GM21723 (cell line): ENCODE measurements around the gene NCLN.
"Not testable (repeated sequence)": the region's sequence is repeated elsewhere in the genome, so short reads cannot be mapped to it uniquely, and the experiment has no call there.

Source experiments
- ATAC-seq: cut with Tn5 transposase; IDR thresholded peaks from one replicate; pipeline ENCODE4 v1.9.1; 2021; ENCODE audit warnings: mild to moderate bottlenecking, moderate library complexity; ENCODE audit not compliant: unreplicated experiment

Gene NCLN

GRCh38 chr19:3154957-3155736, 30.6 kb upstream of the NCLN start:
- ATAC-seq, result peak; percentile 70

DNA sequence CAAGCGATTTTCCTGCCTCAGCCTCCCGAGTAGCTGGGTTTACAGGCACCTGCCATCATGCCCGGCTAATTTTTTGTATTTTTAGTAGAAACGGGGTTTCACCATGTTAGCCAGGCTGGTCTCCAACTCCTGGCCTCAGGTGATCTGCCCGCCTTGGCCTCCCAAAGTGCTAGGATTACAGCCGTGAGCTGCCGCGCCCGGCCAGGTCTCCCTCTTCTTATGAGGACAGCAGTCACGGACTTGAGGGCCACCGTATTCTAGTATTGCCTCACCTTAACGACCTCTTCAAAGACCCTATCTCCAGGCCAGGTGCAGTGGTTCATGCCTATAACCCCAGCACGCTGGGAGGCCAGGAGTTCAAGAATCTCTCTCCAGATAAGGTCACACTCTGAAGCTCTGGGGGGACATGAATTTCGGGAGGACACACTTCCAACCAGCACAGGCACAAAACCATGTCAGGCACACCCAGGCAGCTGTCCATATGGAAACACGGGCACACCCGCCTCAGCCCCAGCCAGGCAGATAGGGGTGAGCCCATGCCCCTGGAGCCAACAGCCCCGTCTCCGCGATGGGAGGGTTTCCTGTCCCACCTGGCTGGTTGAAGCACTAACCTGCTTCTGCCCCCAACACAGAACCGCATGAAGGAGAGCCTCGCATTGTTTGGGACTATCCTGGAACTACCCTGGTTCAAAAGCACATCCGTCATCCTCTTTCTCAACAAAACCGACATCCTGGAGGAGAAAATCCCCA, 28.5 kb upstream of the NCLN start:
- no peak for ATAC-seq

DNA sequence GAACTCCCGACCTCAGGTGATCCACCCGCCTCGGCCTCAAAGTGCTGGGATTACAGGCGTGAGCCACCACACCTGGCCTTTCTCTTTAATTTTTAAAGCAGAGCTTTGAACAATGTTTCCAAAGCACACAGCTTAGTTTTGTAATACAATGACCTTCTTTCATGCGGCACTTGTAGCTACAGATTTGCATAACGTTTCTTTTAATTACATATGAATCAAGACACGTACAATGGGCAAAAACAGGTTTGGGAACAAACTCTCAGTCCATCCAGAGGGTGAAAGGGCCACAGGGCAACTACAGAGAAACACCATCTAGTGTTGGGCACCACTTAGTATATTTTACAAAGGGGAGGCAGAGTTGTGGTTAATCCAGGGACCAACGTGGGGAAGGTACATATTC, 26.2 kb upstream of the NCLN start:
- ATAC-seq, result no peak

DNA sequence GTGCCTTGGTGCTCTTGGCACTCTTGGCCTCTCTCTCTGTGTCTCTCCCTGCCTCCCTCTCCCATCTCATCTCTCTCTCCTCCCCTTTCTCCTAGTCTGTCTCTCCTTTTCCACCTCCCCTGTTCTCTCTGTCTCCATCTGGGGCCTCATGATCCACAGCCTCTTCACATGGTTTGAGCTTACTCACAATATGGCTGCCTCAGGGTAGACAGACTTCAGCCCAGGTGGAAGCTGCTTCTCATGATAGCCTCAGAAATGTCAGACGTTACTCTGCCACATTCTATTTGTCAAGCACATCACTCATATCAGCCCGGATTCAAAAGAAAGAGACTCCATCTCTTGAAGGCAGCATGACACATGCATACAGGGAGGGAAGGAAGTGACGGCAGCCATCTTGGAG, 25.5 kb upstream of the NCLN start:
- ATAC-seq, result no peak

DNA sequence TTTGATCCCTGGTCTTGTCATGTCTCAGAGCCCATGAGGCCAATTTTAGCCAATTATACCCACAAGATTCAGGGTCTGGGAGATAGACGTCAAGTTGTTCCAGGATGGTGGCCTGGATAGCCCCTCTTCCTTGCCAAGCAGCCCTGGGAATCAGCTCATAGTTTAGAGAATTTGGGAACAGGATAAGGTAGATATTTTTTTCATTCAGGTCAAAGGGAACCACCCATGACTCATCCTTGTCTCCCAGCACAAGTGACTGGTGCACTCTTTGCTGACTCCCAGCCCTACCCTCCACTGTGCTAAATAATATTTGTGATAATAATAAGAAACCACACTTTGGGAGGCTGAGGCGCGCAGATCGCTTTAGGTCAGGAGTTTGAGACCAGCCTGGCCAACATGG, 24.3 kb upstream of the NCLN start:
- ATAC-seq, result no peak

GRCh38 chr19:3162418-3163229, 23.1 kb upstream of the NCLN start:
- no peak for ATAC-seq

GRCh38 chr19:3163230-3163886, 22.4 kb upstream of the NCLN start:
- no peak for ATAC-seq

DNA sequence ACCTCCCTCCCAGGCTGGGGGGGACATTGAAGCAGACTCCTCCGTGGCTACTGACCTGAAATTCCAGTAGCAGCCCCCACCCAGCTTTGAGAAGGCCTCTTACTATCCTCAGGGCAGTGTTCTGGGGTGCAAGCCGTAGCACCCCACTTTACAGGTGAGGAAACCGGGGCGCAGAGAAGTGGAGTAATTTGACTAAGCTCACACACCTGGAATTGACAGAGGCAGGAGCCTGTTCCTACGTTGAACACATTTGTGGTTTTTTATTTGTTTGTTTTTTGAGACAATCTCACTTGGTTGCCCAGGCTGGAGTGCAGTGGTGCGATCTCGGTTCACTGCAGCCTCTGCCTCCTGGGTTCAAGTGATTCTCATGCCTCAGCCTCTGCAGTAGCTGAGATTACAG, 21.8 kb upstream of the NCLN start:
- ATAC-seq, result no peak

DNA sequence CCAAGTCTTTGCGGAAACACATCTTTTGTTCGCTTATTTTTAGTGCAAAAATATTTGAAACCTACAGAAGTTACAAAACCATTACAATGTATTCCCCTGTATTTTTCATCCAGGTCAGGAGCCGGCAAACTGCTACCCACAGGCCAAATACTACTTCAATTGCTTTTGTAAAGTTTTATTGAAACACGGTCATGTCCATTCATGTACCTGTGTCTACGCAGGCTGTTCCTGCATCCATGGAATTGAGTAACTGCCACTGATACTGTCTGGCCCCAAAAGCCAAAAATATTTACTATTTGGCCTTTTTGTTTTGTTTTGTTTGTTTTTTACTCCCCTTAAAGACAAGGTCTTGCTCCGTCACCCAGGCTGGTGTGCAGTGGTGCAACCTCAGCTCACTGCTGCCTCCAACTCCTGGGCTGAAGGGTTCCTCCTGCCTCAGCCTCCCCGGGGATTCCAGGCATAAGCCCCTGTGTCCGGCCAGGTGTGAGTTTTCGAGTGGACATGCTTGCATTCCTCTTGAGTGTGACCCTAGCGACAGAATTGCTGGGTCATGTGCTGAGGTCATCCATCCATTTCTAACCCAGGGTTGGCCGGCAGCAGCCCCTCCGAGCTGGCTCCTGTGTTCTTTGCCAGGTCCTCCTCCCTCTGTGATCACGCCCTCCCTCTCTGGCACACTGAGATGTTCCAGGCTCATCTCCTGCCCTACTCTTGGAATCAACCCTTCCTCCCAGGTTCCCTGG, 18.0 kb upstream of the NCLN start:
- ATAC-seq, result no peak

DNA sequence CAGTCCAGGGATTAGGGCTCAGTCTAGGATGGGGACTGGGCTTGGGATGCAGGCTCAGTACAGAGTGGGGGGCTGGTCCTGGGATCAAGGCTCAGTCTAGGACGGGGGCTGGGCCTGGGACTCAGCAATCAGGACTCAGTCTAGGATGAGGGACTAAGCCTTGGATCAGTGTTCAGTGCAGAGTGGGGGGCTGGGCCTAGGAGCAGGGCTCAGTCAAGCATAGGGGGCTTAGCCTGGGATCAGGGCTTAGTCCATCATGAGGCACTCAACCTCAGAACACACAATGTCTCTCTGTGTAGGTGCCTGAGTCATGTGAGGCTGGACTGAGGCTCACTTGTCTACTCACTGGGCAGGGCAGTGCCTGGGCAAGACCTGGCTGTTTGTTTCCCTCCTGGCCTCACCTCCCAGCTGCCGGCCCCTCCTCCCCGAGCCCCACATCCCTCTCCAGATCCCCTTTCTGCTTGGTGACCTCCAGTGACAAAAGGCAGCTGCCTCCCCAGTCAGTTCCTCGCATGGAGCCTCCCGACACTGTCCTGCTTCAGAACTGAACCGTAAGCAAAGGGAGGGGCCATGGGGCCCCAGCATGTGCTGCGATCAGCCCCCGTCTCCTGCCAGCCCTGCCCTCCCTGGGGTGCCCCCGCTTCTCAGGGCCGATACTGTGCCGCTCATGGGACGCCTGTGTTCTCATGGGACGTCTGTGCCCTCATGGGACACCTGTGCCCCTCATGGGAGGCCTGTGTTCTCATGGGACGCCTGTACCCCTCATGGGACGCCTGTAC, 13.6 kb upstream of the NCLN start:
- ATAC-seq, result no peak

- ATAC-seq, result not testable (repeated sequence)
Observed at GRCh38 chr19:3172673-3173000, 13.1 kb upstream of the NCLN start.

DNA sequence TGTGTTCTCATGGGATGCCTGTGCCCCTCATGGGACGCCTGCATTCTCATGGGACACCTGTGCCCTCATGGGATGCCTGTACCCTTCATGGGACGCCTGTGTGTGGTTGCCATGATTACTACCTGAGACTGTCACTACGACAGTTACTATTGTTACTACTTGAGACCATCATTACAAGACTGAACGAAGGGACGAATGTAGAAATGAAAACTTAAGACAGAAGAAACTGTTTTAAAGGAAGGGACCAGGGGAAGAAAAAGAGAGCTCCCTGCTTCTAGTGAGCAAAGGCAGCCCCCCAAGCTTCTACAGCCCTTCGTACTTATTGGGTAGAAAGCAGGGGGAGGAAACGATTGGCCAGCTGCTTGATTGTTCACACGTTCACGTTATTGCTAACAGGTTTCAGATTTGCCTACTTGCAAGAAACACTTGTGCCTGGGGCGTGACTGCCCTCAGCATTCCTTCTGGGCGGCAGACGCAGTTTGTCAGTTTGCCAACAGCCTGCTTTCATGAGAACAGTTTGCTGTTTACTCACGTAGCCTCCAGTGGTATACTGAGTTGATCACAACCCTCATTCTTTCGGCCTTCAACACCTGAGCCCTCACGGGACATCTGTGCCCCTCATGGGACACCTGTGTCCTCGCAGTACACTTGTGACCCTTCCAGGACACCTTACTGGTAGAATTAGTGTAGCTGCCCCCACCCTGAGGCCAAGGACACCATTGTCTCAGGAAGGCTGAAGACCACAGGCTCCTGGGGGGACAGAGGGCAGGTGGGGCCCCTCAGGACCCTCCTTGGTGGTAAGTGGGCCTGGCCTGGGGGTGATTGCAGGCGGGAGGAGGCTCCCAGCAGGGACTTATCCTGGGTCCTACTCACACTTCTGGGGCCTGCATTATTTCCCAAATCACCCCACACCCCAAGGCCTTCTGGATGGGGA, 9.7 kb upstream of the NCLN start:
- no peak for ATAC-seq

DNA sequence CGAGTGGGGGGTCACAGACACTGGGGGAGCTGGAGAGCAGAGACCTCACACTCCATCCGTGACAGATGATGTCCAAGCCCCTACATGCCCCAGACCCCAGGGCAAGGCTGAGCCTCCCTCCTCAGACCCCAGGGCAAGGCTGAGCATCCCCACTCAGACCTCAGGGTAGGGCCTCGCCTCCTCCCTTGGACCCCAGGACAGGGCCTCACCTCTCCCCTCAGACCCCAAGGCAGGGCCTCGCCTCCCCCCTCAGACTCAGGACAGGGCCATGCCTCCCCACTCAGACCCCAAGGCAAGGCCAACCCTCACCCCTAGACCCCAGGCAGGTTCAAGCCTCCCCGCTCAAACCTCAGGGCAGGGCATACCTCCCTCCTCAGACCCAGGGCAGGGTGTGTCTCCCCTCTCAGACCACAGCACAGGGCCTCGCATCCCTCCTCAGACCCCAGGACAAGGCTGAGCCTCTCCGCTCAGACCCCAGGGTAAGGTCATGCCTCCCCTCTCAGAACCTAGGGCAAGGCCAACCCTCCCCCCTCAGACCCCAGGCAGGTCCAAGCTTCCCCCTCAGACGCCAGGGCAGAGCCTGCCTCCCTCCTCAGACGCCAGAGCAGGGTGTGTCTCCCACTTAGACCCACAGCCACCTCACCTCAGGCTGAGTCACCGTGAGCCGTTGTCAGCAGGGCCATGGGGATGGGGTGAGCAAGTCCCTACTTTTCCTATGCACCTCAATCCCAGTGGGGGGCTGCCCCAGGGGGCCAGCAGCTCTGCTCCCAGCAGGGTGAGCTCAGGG, 8.8 kb upstream of the NCLN start:
- ATAC-seq, result no peak

- no peak for ATAC-seq
Observed at GRCh38 chr19:3178377-3178972, 7.3 kb upstream of the NCLN start, which contains the start of gene S1PR4. Gene S1PR4, plus strand, starts transcription at chr19:3178769. Its CDS starts 24 bp downstream, at chr19:3178793.

- ATAC-seq, result no peak
Observed at GRCh38 chr19:3178973-3179738, 6.6 kb upstream of the NCLN start.

DNA sequence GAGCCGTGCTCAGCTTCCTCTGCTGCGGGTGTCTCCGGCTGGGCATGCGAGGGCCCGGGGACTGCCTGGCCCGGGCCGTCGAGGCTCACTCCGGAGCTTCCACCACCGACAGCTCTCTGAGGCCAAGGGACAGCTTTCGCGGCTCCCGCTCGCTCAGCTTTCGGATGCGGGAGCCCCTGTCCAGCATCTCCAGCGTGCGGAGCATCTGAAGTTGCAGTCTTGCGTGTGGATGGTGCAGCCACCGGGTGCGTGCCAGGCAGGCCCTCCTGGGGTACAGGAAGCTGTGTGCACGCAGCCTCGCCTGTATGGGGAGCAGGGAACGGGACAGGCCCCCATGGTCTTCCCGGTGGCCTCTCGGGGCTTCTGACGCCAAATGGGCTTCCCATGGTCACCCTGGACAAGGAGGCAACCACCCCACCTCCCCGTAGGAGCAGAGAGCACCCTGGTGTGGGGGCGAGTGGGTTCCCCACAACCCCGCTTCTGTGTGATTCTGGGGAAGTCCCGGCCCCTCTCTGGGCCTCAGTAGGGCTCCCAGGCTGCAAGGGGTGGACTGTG, 5.9 kb upstream of the NCLN start:
- ATAC-seq, result no peak
